Endodermal cell (in vitro differentiated cells): ENCODE measurements around the gene TMEM207. TPM values are rescaled to one million over a fixed set of nuclear protein-coding genes. Genes with fewer than 3 reads are reported as not detected.

ENCODE experiments used
- DNase-seq: peaks from one replicate; pipeline ENCODE4 v3.0.0-alpha.2; 2017
- H3K27ac ChIP-seq: 2 replicates; pipeline ENCODE4 v1.5.1; 2013; ENCODE audit warnings: mild to moderate bottlenecking, low read depth, low read length, moderate library complexity
- H3K27me3 ChIP-seq: 2 replicates; pipeline ENCODE4 v1.6.1; 2013; ENCODE audit warnings: mild to moderate bottlenecking, low read length, moderate library complexity; ENCODE audit not compliant: insufficient read depth, control insufficient read depth, poor library complexity, severe bottlenecking
- H3K36me3 ChIP-seq: 2 replicates; pipeline ENCODE4 v1.7.0; 2013; ENCODE audit warnings: mild to moderate bottlenecking, low read length, moderate library complexity; ENCODE audit not compliant: control insufficient read depth, insufficient read depth
- H3K4me1 ChIP-seq: one replicate; pipeline ENCODE4 v1.7.0; 2013; ENCODE audit warnings: low read length; ENCODE audit not compliant: control insufficient read depth, insufficient read depth
- H3K4me3 ChIP-seq: 2 replicates; pipeline ENCODE4 v1.5.1; 2013; ENCODE audit warnings: mild to moderate bottlenecking, low read length, moderate library complexity
- H3K9ac ChIP-seq: 2 replicates; pipeline ENCODE4 v1.6.1; 2013; ENCODE audit warnings: mild to moderate bottlenecking, low read length, moderate library complexity; ENCODE audit not compliant: poor library complexity, severe bottlenecking; ENCODE audit errors: extremely low read depth
- H3K9me3 ChIP-seq: 2 replicates; pipeline ENCODE4 v1.6.1; 2013; ENCODE audit warnings: mild to moderate bottlenecking, low read length, moderate library complexity; ENCODE audit not compliant: control insufficient read depth
- H3K27ac Mint-ChIP-seq: 2 replicates; pipeline ENCODE4 v1.8.0; 2020; ENCODE audit warnings: mixed read lengths
- H3K27me3 Mint-ChIP-seq: 2 replicates; pipeline ENCODE4 v1.8.0; 2021; ENCODE audit warnings: mild to moderate bottlenecking, mixed read lengths; ENCODE audit not compliant: insufficient read depth
- H3K36me3 Mint-ChIP-seq: 2 replicates; pipeline ENCODE4 v1.8.0; 2020; ENCODE audit warnings: low read depth, mixed read lengths
- H3K4me1 Mint-ChIP-seq: 2 replicates; pipeline ENCODE4 v1.8.0; 2020; ENCODE audit warnings: mixed read lengths
- H3K4me3 Mint-ChIP-seq: 2 replicates; pipeline ENCODE4 v1.8.0; 2020; ENCODE audit warnings: mild to moderate bottlenecking, moderate library complexity, mixed read lengths
- H3K9me3 Mint-ChIP-seq: 2 replicates; pipeline ENCODE4 v1.8.0; 2020; ENCODE audit warnings: mild to moderate bottlenecking, mixed read lengths
- CTCF ChIP-seq: fragments of 200-600 bp; sonication (generic); conservative IDR thresholded peaks from 2 replicates; pipeline ENCODE4 v1.5.0; 2021; ENCODE audit warnings: antibody characterized with exemption, mild to moderate bottlenecking
- WGBS, 2 experiments: methylation state at CpG; one replicate each; pipeline versions ENCODE4 v1.1.5 to v1.1.7; 2013; ENCODE audit warnings: missing lambda C conversion rate in 2 of 2, mixed read lengths in 1 of 2; ENCODE audit not compliant: insufficient coverage in 1 of 2, insufficient read length in 1 of 2; 5-methylcytosine and 5-hydroxymethylcytosine counted together
- total RNA-seq, 2 donors: library from RNA; stranded (reverse); fragmentation: NEBNext Ultra II Directional in 1 of 2; extraction: Animal tissue kit (Norgen Biotek cat#: 25700) in 1 of 2; gene quantifications; 2 replicates in 1 of 2; 3 replicates in 1 of 2; pipeline ENCODE4 v1.2.1, GENCODE V29; 2021

TMEM207 gene
- total RNA-seq, 2 donors from 2014 or later: not detected

- no peaks in the 10 kb centered on the region for H3K27me3 Mint-ChIP-seq
- no peaks in the 10 kb centered on the region for H3K9me3 Mint-ChIP-seq
- Histone ChIP-seq H3K9me3 (no peaks in the 10 kb centered on the region), H3K9ac (no peak within 1 kb of the TSS), H3K4me1 (no peaks in the 10 kb centered on the region), H3K27ac (no peak within 1 kb of the TSS), H3K4me3 (no peak within 1 kb of the TSS), H3K36me3 (no peaks in the 10 kb centered on the region), H3K27me3 (no peaks in the 10 kb centered on the region)
- DNase-seq: no peak
- no peaks in the 10 kb centered on the region for H3K36me3 Mint-ChIP-seq
- H3K27ac Mint-ChIP-seq: no peak within 1 kb of the TSS
- H3K4me1 Mint-ChIP-seq: no peaks in the 10 kb centered on the region
- TF ChIP-seq CTCF: no peak
- WGBS, 2 experiments: 91% methylated on average over 5 to 12 of the region's 12 CpGs
- H3K4me3 Mint-ChIP-seq: no peak within 1 kb of the TSS
Measured at GRCh38 chr3:190387578-190388213, 62.0 kb downstream of the TMEM207 start, which contains the start of gene CLDN16. CLDN16 (plus strand) TSS chr3:190388163; CDS start chr3:190388330, 167 bp downstream.

- H3K27me3 Mint-ChIP-seq: no peaks in the 10 kb centered on the region
- Histone ChIP-seq H3K4me1 (no peaks in the 10 kb centered on the region), H3K36me3 (no peaks in the 10 kb centered on the region), H3K9ac (no peak overlapping the region), H3K4me3 (no peak overlapping the region), H3K27me3 (no peaks in the 10 kb centered on the region), H3K9me3 (no peaks in the 10 kb centered on the region), H3K27ac (no peak overlapping the region)
- DNase-seq: no peak
- no peak overlapping the region for H3K4me3 Mint-ChIP-seq
- TF ChIP-seq CTCF: no peak
- no peak overlapping the region for H3K27ac Mint-ChIP-seq
- H3K36me3 Mint-ChIP-seq: no peaks in the 10 kb centered on the region
- H3K4me1 Mint-ChIP-seq: peaks cover 5% of the 10 kb centered on the region
- 73 to 74% methylated on average over 3 to 8 of the region's 8 CpGs for WGBS, 2 experiments
- H3K9me3 Mint-ChIP-seq: no peaks in the 10 kb centered on the region
Measured at GRCh38 chr3:190385731-190386688, 63.7 kb downstream of the TMEM207 start.

GRCh38 chr3:190384309-190384756, 65.4 kb downstream of the TMEM207 start:
- no peaks in the 10 kb centered on the region for H3K9me3 Mint-ChIP-seq
- no peak overlapping the region for H3K9ac ChIP-seq
- H3K36me3 ChIP-seq: no peaks in the 10 kb centered on the region
- H3K4me1 Mint-ChIP-seq: peaks cover 12% of the 10 kb centered on the region
- H3K36me3 Mint-ChIP-seq: no peaks in the 10 kb centered on the region
- H3K27me3 ChIP-seq: no peaks in the 10 kb centered on the region
- WGBS, 2 experiments: 57 to 77% methylated on average over 2 of the region's 2 CpGs
- TF ChIP-seq CTCF: peak; percentile 78
- no peak overlapping the region for H3K4me3 Mint-ChIP-seq
- H3K9me3 ChIP-seq: no peaks in the 10 kb centered on the region
- peak; percentile 71 for DNase-seq
- H3K27ac ChIP-seq: no peak overlapping the region
- no peak overlapping the region for H3K4me3 ChIP-seq
- H3K27me3 Mint-ChIP-seq: no peaks in the 10 kb centered on the region
- H3K4me1 ChIP-seq: no peaks in the 10 kb centered on the region
- H3K27ac Mint-ChIP-seq: no peak overlapping the region
